PC-9 (cell line): ENCODE data around the gene CNNM4. TPM values are rescaled to one million over a fixed set of nuclear protein-coding genes. Genes with fewer than 3 reads are reported as not detected.

ENCODE experiments used
- BruUV-seq: library from RNA; stranded (reverse); fragments of 400-500 nt; replicated peaks from 2 replicates; lab custom pipeline; 2021; lab: Mats Ljungman, UMichigan
- CTCF ChIA-PET: fragments of 300-600 bp; sonication (Branson Sonifier 250); formaldehyde crosslinking; loops from one replicate; lab custom pipeline; 2022; ENCODE audit warnings: antibody characterized with exemption; lab: Charles Lee
- POLR2A ChIA-PET: fragments of 300-600 bp; sonication (Branson Sonifier 250); formaldehyde crosslinking; loops from one replicate; lab custom pipeline; 2022; ENCODE audit warnings: antibody characterized with exemption; ENCODE audit not compliant: unreplicated experiment; lab: Charles Lee
- DNase-seq, 2 experiments: peaks; one replicate each; pipeline versions ENCODE4 v3.0.0 to v3.0.0-alpha.2; 2015 to 2022; ENCODE audit warnings: mixed read lengths in 1 of 2
- H2AFZ ChIP-seq: fragments of 200-600 bp; sonication (generic); 2 replicates; pipeline ENCODE4 v1.8.1; 2017; ENCODE audit warnings: antibody characterized with exemption
- H3F3A ChIP-seq: fragments of 200-600 bp; sonication (generic); 2 replicates; pipeline ENCODE4 v1.8.1; 2017; ENCODE audit warnings: antibody characterized with exemption, mild to moderate bottlenecking, low read depth; ENCODE audit not compliant: insufficient read depth
- H3K27ac ChIP-seq: fragments of 200-600 bp; sonication (generic); 2 replicates; pipeline ENCODE4 v1.6.1; 2016; ENCODE audit warnings: mixed run types
- H3K27me3 ChIP-seq: fragments of 200-600 bp; sonication (generic); 2 replicates; pipeline ENCODE4 v1.6.1; 2016; ENCODE audit warnings: low read depth, mixed run types; ENCODE audit not compliant: insufficient read depth
- H3K36me3 ChIP-seq: fragments of 200-600 bp; sonication (generic); 2 replicates; pipeline ENCODE4 v1.6.1; 2016; ENCODE audit warnings: low read depth, mixed run types
- H3K4me1 ChIP-seq: fragments of 200-600 bp; sonication (generic); replicated peaks from 2 replicates; pipeline ENCODE4 v1.6.1; 2016; ENCODE audit warnings: mixed run types; ENCODE audit not compliant: insufficient read depth
- H3K4me2 ChIP-seq: fragments of 200-600 bp; sonication (generic); 2 replicates; pipeline ENCODE4 v1.6.1; 2017; ENCODE audit warnings: mixed run types
- H3K4me3 ChIP-seq: fragments of 200-600 bp; sonication (generic); 2 replicates; pipeline ENCODE4 v1.6.1; 2016; ENCODE audit warnings: mixed run types
- H3K79me2 ChIP-seq: fragments of 200-600 bp; sonication (generic); 2 replicates; pipeline ENCODE4 v1.6.1; 2017; ENCODE audit warnings: low read depth, mixed run types
- H3K9me2 ChIP-seq: fragments of 200-600 bp; sonication (generic); 2 replicates; pipeline ENCODE4 v1.8.1; 2017; ENCODE audit warnings: mild to moderate bottlenecking; ENCODE audit not compliant: insufficient read depth
- H3K9me3 ChIP-seq: fragments of 200-600 bp; sonication (generic); 2 replicates; pipeline ENCODE4 v1.8.1; 2016; ENCODE audit warnings: low read depth; ENCODE audit not compliant: insufficient read depth
- H4K20me1 ChIP-seq: fragments of 200-600 bp; sonication (generic); 2 replicates; pipeline ENCODE4 v1.8.1; 2017; ENCODE audit not compliant: insufficient read depth
- EZH2 ChIP-seq: fragments of 200-600 bp; sonication (generic); IDR thresholded peaks from 2 replicates; pipeline ENCODE4 v1.8.0; 2017; ENCODE audit warnings: antibody characterized with exemption, low read depth
- intact Hi-C: fragments of 100-400 bp; cut with micrococcal nuclease; formaldehyde crosslinking; loops from one replicate; pipeline ENCODE4 v1.10.0; 2022; ENCODE audit not compliant: unreplicated experiment
- total RNA-seq: library from RNA; stranded (reverse); gene quantifications from 2 replicates; pipeline ENCODE4 v1.2.3, GENCODE V29; 2021
- TF ChIP-seq, protein P1 (sequence below): fragments of 200-600 bp; sonication (generic); conservative IDR thresholded peaks from 2 replicates; pipeline ENCODE4 v1.6.1; 2017; ENCODE audit warnings: mixed run types, antibody characterized with exemption, mild to moderate bottlenecking, moderate library complexity

CNNM4 gene
- total RNA-seq, 1 experiment from 2014 or later = 31.4 TPM

DNA sequence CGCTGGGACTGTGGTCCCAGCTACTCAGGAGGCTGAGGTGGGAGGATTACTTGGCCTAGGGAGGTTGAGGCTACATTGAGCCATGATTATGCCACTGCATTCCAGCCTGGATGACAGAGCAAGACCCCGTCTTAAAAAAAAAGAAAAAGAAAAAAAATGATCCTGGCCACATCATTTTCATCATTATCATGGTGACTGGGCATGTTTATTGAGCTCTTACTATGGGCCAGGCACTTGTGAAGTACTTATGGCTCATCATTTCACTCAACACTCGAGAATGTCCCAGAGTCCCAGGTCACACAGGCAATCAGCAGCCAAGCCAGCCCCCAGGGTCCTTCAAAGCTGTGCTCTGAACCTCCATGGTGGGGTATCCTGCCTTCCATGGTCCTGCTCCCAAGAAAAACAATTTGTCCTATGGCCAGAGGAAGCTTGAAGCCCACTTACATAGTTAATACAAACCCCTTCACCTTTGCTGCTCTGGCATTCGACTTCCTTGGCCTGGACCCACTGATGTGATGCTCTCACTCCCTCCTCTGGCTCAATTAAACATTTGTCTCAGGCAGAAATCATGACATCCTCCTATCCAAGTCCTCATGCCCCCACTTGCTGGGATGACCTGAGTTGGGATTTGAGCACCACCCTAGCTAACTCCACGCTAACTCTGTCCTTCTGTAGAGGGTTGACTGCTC is 3.8 kb upstream of the CNNM4 start:
- intact Hi-C loops = no loop called here
- H3F3A ChIP-seq = peaks cover 42% of the 10 kb centered on the region
- H3K4me1 ChIP-seq = peaks cover 27% of the 10 kb centered on the region
- no TSS peak for BruUV-seq
- no peak overlapping the region for H2AFZ ChIP-seq
- DNase-seq = peak in 1 of 2 experiments; percentile 32
- H3K4me3 ChIP-seq = no peak overlapping the region
- ChIA-PET POLR2A (no interaction called here), CTCF (interaction anchor here (0.5 kb wide), 1 partner anchor 112 kb away, joined by 3 read pairs; no protein-coding TSS in a partner anchor)
- H3K79me2 ChIP-seq = peaks cover 10% of the 10 kb centered on the region
- H3K4me2 ChIP-seq = no peak overlapping the region
- no peaks in the 10 kb centered on the region for H3K9me2 ChIP-seq
- no peaks in the 10 kb centered on the region for H3K9me3 ChIP-seq
- no peaks in the 10 kb centered on the region for H3K27me3 ChIP-seq
- TF ChIP-seq, protein P1, sequence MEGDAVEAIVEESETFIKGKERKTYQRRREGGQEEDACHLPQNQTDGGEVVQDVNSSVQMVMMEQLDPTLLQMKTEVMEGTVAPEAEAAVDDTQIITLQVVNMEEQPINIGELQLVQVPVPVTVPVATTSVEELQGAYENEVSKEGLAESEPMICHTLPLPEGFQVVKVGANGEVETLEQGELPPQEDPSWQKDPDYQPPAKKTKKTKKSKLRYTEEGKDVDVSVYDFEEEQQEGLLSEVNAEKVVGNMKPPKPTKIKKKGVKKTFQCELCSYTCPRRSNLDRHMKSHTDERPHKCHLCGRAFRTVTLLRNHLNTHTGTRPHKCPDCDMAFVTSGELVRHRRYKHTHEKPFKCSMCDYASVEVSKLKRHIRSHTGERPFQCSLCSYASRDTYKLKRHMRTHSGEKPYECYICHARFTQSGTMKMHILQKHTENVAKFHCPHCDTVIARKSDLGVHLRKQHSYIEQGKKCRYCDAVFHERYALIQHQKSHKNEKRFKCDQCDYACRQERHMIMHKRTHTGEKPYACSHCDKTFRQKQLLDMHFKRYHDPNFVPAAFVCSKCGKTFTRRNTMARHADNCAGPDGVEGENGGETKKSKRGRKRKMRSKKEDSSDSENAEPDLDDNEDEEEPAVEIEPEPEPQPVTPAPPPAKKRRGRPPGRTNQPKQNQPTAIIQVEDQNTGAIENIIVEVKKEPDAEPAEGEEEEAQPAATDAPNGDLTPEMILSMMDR = no peak
- no peak for TF ChIP-seq EZH2
- H3K27ac ChIP-seq = no peak overlapping the region
- no peaks in the 10 kb centered on the region for H4K20me1 ChIP-seq
- no peaks in the 10 kb centered on the region for H3K36me3 ChIP-seq

DNA sequence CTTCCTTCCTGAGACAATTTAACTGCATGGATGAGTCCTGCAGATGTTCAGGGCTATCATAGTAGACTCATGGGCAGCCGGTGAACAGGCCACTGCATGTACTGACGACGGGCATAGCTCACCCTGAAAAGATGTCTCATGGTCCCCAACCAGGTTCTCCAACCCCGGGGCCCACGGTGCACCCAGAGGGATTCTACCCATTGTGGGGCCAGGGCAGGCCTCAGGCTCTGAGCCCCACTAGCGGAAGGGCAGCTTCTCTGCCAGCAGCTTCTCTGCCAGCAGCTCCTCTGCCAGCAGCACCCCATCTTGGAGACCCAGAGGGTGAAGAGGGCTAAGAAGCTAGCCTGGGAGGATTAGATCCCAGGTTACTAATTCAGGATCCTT is 3.2 kb upstream of the CNNM4 start:
- Histone ChIP-seq H3K9me2 (no peaks in the 10 kb centered on the region), H3K4me3 (no peak overlapping the region), H3K79me2 (peaks cover 15% of the 10 kb centered on the region), H3K4me1 (peaks cover 30% of the 10 kb centered on the region), H2AFZ (no peak overlapping the region), H4K20me1 (no peaks in the 10 kb centered on the region), H3F3A (peaks cover 42% of the 10 kb centered on the region), H3K4me2 (no peak overlapping the region), H3K27ac (no peak overlapping the region), H3K36me3 (no peaks in the 10 kb centered on the region), H3K27me3 (no peaks in the 10 kb centered on the region), H3K9me3 (no peaks in the 10 kb centered on the region)
- peak in 1 of 2 experiments; percentile 12 for DNase-seq
- BruUV-seq = no TSS peak
- intact Hi-C loops = no loop called here
- TF ChIP-seq, protein P1 = no peak
- POLR2A ChIA-PET = no interaction called here
- CTCF ChIA-PET = no interaction called here

DNA sequence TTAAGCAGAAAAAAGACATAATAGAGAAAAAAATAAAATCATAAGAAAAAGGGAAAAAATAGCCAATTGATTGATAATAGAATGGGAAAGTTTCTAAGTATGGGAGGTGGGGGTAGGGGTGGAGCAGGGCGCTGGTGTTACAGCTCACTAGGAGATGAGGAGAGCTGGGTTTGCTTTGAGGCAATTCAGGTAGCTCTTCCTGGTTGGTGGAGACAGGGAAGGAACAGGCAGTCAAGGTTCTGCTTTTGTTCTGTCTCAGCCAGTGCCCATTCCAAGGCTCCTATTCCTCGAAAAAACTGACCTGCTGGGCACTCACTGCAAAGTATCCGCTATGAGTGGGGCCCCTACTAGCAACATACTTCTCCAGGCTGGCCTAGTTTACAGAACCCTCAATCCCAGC is 1.7 kb upstream of the CNNM4 start:
- Histone ChIP-seq H2AFZ (no peak overlapping the region), H3K27ac (no peak overlapping the region), H3K36me3 (no peaks in the 10 kb centered on the region), H3K4me2 (no peak overlapping the region), H3K4me1 (peaks cover 36% of the 10 kb centered on the region), H3F3A (peaks cover 47% of the 10 kb centered on the region), H3K9me3 (no peaks in the 10 kb centered on the region), H4K20me1 (no peaks in the 10 kb centered on the region), H3K79me2 (peaks cover 30% of the 10 kb centered on the region), H3K4me3 (no peak overlapping the region), H3K9me2 (no peaks in the 10 kb centered on the region), H3K27me3 (no peaks in the 10 kb centered on the region)
- BruUV-seq = no TSS peak
- ChIA-PET POLR2A (no interaction called here), CTCF (interaction anchor here (0.6 kb wide), 1 partner anchor 37 kb away, joined by 11 read pairs; no protein-coding TSS in a partner anchor)
- intact Hi-C loops = no loop called here
- TF ChIP-seq, protein P1 = no peak
- TF ChIP-seq EZH2 = no peak
- peak in 1 of 2 experiments; percentile 9 for DNase-seq
